SH-SY5Y (cell line): ENCODE data around the gene APOE.

Experiments used
- GATA2 ChIP-seq: IDR thresholded peaks from 2 replicates; pipeline ENCODE4 v1.6.1; 2011; ENCODE audit warnings: mild to moderate bottlenecking, low read depth, low read length
- GATA3 ChIP-seq: IDR thresholded peaks from 2 replicates; pipeline ENCODE4 v1.6.1; 2011; ENCODE audit warnings: low read depth, mild to moderate bottlenecking, low read length, moderate library complexity

- TF ChIP-seq GATA2: no peak
- no peak for TF ChIP-seq GATA3
These were observed 21.0 kb upstream of the APOE start for GRCh38 chr19:44884566-44884965.
